Peyer's patch (tissue), 4 donors: ENCODE data around the gene INSIG2. TPM values are rescaled to one million over a fixed set of nuclear protein-coding genes. Genes with fewer than 3 reads are reported as not detected.

Experiments
- DNase-seq, 3 donors: peaks; one replicate each; pipeline ENCODE4 v3.0.0-alpha.2; 2017 to 2019
- H3K27ac ChIP-seq, 4 donors: fragments of 200-600 bp; sonication (generic); one replicate each; pipeline ENCODE4 v1.5.1; 2016 to 2019
- H3K27me3 ChIP-seq, 2 donors: fragments of 200-600 bp; sonication (generic); one replicate each; pipeline ENCODE4 v1.5.1; 2019
- H3K36me3 ChIP-seq, 3 donors: fragments of 200-600 bp; sonication (generic); one replicate each; pipeline ENCODE4 v1.5.1; 2016 to 2019
- H3K4me1 ChIP-seq, 4 donors: fragments of 200-600 bp; sonication (generic); one replicate each; pipeline ENCODE4 v1.5.1; 2016 to 2019
- H3K4me3 ChIP-seq, 4 donors: fragments of 200-600 bp; sonication (generic); 1 replicate in 3 of 4; 2 replicates in 1 of 4; pipeline ENCODE4 v1.5.1; 2016 to 2019; ENCODE audit warnings: mild to moderate bottlenecking in 1 of 4
- H3K9me3 ChIP-seq, 4 donors: fragments of 200-600 bp; sonication (generic); one replicate each; pipeline ENCODE4 v1.5.1; 2016 to 2019; ENCODE audit warnings: mild to moderate bottlenecking in 1 of 4
- CTCF ChIP-seq, 6 experiments: fragments of 450-650 bp in 4 of 6; fragments of 200-600 bp in 2 of 6; sonication (generic) in 1 of 6; IDR thresholded peaks; one replicate each; pipeline ENCODE4 v1.5.1; 2017 to 2019; ENCODE audit warnings: antibody characterized with exemption in 6 of 6, mild to moderate bottlenecking in 3 of 6, moderate library complexity in 1 of 6
- POLR2A ChIP-seq, 2 donors: fragments of 450-650 bp; IDR thresholded peaks; one replicate each; pipeline ENCODE4 v1.5.1; 2017; ENCODE audit warnings: antibody characterized with exemption in 2 of 2, mild to moderate bottlenecking in 2 of 2, moderate library complexity in 2 of 2
- total RNA-seq, 4 donors: library from RNA; depleted of rRNA; stranded (reverse); fragments of >200 nt; gene quantifications; one replicate each; pipeline ENCODE4 v1.1.0, GENCODE V29; 2016

The INSIG2 gene
- total RNA-seq, 4 donors from 2014 or later, result 11.4 to 29.7 (median 21.5) TPM

- H3K4me1 ChIP-seq, result no peaks in the 10 kb centered on the region
- DNase-seq, result no peak
- H3K9me3 ChIP-seq, result no peaks in the 10 kb centered on the region
- H3K36me3 ChIP-seq, result no peaks in the 10 kb centered on the region
- no peak overlapping the region for H3K4me3 ChIP-seq
- no peaks in the 10 kb centered on the region for H3K27me3 ChIP-seq
- no peak for TF ChIP-seq POLR2A (IDR thresholded peaks at IDR 0.05)
- TF ChIP-seq CTCF (IDR thresholded peaks at IDR 0.05), result no peak
- no peak overlapping the region for H3K27ac ChIP-seq
Measured at GRCh38 chr2:118153433-118153832, 65.2 kb downstream of the INSIG2 start.

- Histone ChIP-seq H3K36me3 (no peaks in the 10 kb centered on the region), H3K4me1 (no peaks in the 10 kb centered on the region), H3K27me3 (no peaks in the 10 kb centered on the region), H3K27ac (no peak overlapping the region), H3K4me3 (no peak overlapping the region), H3K9me3 (no peaks in the 10 kb centered on the region)
- TF ChIP-seq POLR2A (IDR thresholded peaks at IDR 0.05), result no peak
- no peak for TF ChIP-seq CTCF (IDR thresholded peaks at IDR 0.05)
- no peak for DNase-seq
Measured at GRCh38 chr2:118154176-118154575, 65.9 kb downstream of the INSIG2 start.

Other genes with a start within 250 kb of the INSIG2 start
- 10 to 100 TPM; 47.0 to 59.3 (median 55.0) TPM for gene CCDC93, start 74.4 kb upstream of the INSIG2 start, total RNA-seq